ENCODE measurements around the gene DGCR2. TPM values are rescaled to one million over a fixed set of nuclear protein-coding genes. Genes with fewer than 3 reads are reported as not detected.

Gene DGCR2
- total RNA-seq, 2 experiments from 2014 or later, result 29.7 to 30.8 TPM

- POLR2A ChIA-PET, result no interaction called here
- H3K9me3 Mint-ChIP-seq, result no peaks in the 10 kb centered on the region
- H3K27ac Mint-ChIP-seq, result no peak overlapping the region
- peaks cover 13% of the 10 kb centered on the region for H3K36me3 Mint-ChIP-seq (ENCODE audit: low read depth)
- CTCF ChIA-PET, result no interaction called here
- no peaks in the 10 kb centered on the region for H3K27me3 Mint-ChIP-seq
- no peak overlapping the region for H3K4me3 Mint-ChIP-seq
- no peak for DNase-seq
- no peaks in the 10 kb centered on the region for H3K4me1 Mint-ChIP-seq
Measured at GRCh38 chr22:19129871-19130270, 7.7 kb upstream of the DGCR2 start.

- Mint-ChIP-seq H3K27me3 (no peaks in the 10 kb centered on the region), H3K36me3 (ENCODE audit: low read depth) (peaks cover 8% of the 10 kb centered on the region), H3K4me3 (no peak overlapping the region), H3K9me3 (no peaks in the 10 kb centered on the region), H3K27ac (no peak overlapping the region), H3K4me1 (no peaks in the 10 kb centered on the region)
- DNase-seq, result no peak
- POLR2A ChIA-PET, result no interaction called here
- CTCF ChIA-PET, result no interaction called here
Measured at GRCh38 chr22:19128946-19129727, 6.9 kb upstream of the DGCR2 start.

GRCh38 chr22:19128009-19128401 lies 5.8 kb upstream of the DGCR2 start:
- Mint-ChIP-seq H3K27ac (no peak overlapping the region), H3K4me1 (peaks cover 2% of the 10 kb centered on the region), H3K4me3 (no peak overlapping the region), H3K27me3 (no peaks in the 10 kb centered on the region), H3K9me3 (no peaks in the 10 kb centered on the region), H3K36me3 (ENCODE audit: low read depth) (peaks cover 6% of the 10 kb centered on the region)
- no peak for DNase-seq
- CTCF ChIA-PET, result no interaction called here
- POLR2A ChIA-PET, result no interaction called here

GRCh38 chr22:19127329-19128008 lies 5.3 kb upstream of the DGCR2 start:
- Mint-ChIP-seq H3K27ac (no peak overlapping the region), H3K4me1 (peaks cover 7% of the 10 kb centered on the region), H3K27me3 (no peaks in the 10 kb centered on the region), H3K4me3 (no peak overlapping the region), H3K9me3 (no peaks in the 10 kb centered on the region), H3K36me3 (ENCODE audit: low read depth) (peaks cover 6% of the 10 kb centered on the region)
- POLR2A ChIA-PET, result no interaction called here
- no peak for DNase-seq
- CTCF ChIA-PET, result no interaction called here

- Mint-ChIP-seq H3K27me3 (no peaks in the 10 kb centered on the region), H3K4me3 (no peak overlapping the region), H3K27ac (no peak overlapping the region), H3K36me3 (ENCODE audit: low read depth) (peaks cover 6% of the 10 kb centered on the region), H3K4me1 (peaks cover 8% of the 10 kb centered on the region), H3K9me3 (no peaks in the 10 kb centered on the region)
- ChIA-PET POLR2A (no interaction called here), CTCF (interaction anchor here (1.2 kb wide), 1 partner anchor 18 kb away, joined by 4 read pairs; the partner anchor contains the start of gene ESS2)
- DNase-seq, result no peak
Measured at GRCh38 chr22:19126309-19127273, 4.4 kb upstream of the DGCR2 start.

- no peak overlapping the region for H3K27ac Mint-ChIP-seq
- ChIA-PET CTCF (interaction anchor here (1.2 kb wide), 1 partner anchor 19 kb away, joined by 4 read pairs; the partner anchor contains the start of gene ESS2), POLR2A (no interaction called here)
- H3K4me1 Mint-ChIP-seq, result peaks cover 15% of the 10 kb centered on the region
- no peaks in the 10 kb centered on the region for H3K27me3 Mint-ChIP-seq
- H3K36me3 Mint-ChIP-seq (ENCODE audit: low read depth), result peaks cover 3% of the 10 kb centered on the region
- no peaks in the 10 kb centered on the region for H3K9me3 Mint-ChIP-seq
- no peak overlapping the region for H3K4me3 Mint-ChIP-seq
- no peak for DNase-seq
Measured at GRCh38 chr22:19125474-19126308, 3.5 kb upstream of the DGCR2 start.

- ChIA-PET POLR2A (interaction anchor here (1.1 kb wide), 1 partner anchor 14 kb away, joined by 3 read pairs; no protein-coding TSS in a partner anchor), CTCF (no interaction called here)
- Mint-ChIP-seq H3K4me1 (peaks cover 22% of the 10 kb centered on the region), H3K27ac (no peak overlapping the region), H3K9me3 (no peaks in the 10 kb centered on the region), H3K27me3 (no peaks in the 10 kb centered on the region), H3K4me3 (no peak overlapping the region), H3K36me3 (ENCODE audit: low read depth) (peaks cover 3% of the 10 kb centered on the region)
- DNase-seq, result no peak
Measured at GRCh38 chr22:19125011-19125410, 2.8 kb upstream of the DGCR2 start.

GRCh38 chr22:19124377-19124776 lies 2.2 kb upstream of the DGCR2 start:
- Mint-ChIP-seq H3K36me3 (ENCODE audit: low read depth) (peaks cover 3% of the 10 kb centered on the region), H3K4me3 (no peak overlapping the region), H3K27ac (no peak overlapping the region), H3K9me3 (no peaks in the 10 kb centered on the region), H3K4me1 (peaks cover 27% of the 10 kb centered on the region), H3K27me3 (no peaks in the 10 kb centered on the region)
- no peak for DNase-seq
- ChIA-PET POLR2A (interaction anchor here (1.1 kb wide), 1 partner anchor 15 kb away, joined by 3 read pairs; no protein-coding TSS in a partner anchor), CTCF (no interaction called here)

GRCh38 chr22:19123936-19124335 lies 1.7 kb upstream of the DGCR2 start:
- ChIA-PET POLR2A (interaction anchor here (1.1 kb wide), 1 partner anchor 15 kb away, joined by 3 read pairs; no protein-coding TSS in a partner anchor), CTCF (interaction anchor here (3.5 kb wide), 1 partner anchor 21 kb away, joined by 17 read pairs; the partner anchor contains the start of gene ESS2)
- Mint-ChIP-seq H3K36me3 (ENCODE audit: low read depth) (peaks cover 3% of the 10 kb centered on the region), H3K4me3 (no peak overlapping the region), H3K27me3 (no peaks in the 10 kb centered on the region), H3K4me1 (peaks cover 31% of the 10 kb centered on the region), H3K27ac (no peak overlapping the region), H3K9me3 (no peaks in the 10 kb centered on the region)
- no peak for DNase-seq

GRCh38 chr22:19122752-19123492 lies 710 bp upstream of the DGCR2 start:
- H3K27ac Mint-ChIP-seq, result peak overlapping the region; percentile 52
- CTCF ChIA-PET, result interaction anchor here (2.5 to 3.5 kb wide), 2 partner anchors 12 to 22 kb away, joined by 10 to 17 read pairs; partner anchors contain the start of gene ESS2

GRCh38 chr22:19121631-19122142 lies 525 bp downstream of the DGCR2 start:
- Mint-ChIP-seq H3K4me1 (peaks cover 45% of the 10 kb centered on the region), H3K27me3 (no peaks in the 10 kb centered on the region), H3K27ac (peak overlapping the region; percentile 62), H3K9me3 (no peaks in the 10 kb centered on the region), H3K36me3 (ENCODE audit: low read depth) (peaks cover 3% of the 10 kb centered on the region), H3K4me3 (peak overlapping the region; percentile 79)
- peak; percentile 42 for DNase-seq
- ChIA-PET CTCF (interaction anchor here (2.5 to 3.5 kb wide), 2 partner anchors 11 to 23 kb away, joined by 10 to 17 read pairs; partner anchors contain the start of gene ESS2), POLR2A (interaction anchor here (0.9 to 2.8 kb wide), 8 partner anchors 10 to 358 kb away, joined by 3 to 41 read pairs (median 6); partner anchors contain the start of genes CDC45, CLTCL1, ESS2 and UFD1)

More at GRCh38 chr22:19122752-19123492, 710 bp upstream of the DGCR2 start:
- Mint-ChIP-seq H3K9me3 (no peaks in the 10 kb centered on the region), H3K4me1 (peaks cover 38% of the 10 kb centered on the region), H3K27me3 (no peaks in the 10 kb centered on the region), H3K4me3 (peak overlapping the region; percentile 76), H3K36me3 (ENCODE audit: low read depth) (peaks cover 3% of the 10 kb centered on the region)
- no peak for DNase-seq
- POLR2A ChIA-PET, result interaction anchor here (0.6 to 2.8 kb wide), 10 partner anchors 12 to 356 kb away, joined by 3 to 41 read pairs (median 4); partner anchors contain the start of genes CDC45, CLTCL1, ESS2 and UFD1

Measured in activated CD4-positive, alpha-beta memory T cell treated with anti-CD3 and anti-CD28 coated beads, Interleukin-2, amount 10 ng/mL, durations not matched to agents 7 days and 5 days (primary cell).